IMR-90 (cell line): Measurements from ENCODE around the gene CEP72. TPM values are rescaled to one million over a fixed set of nuclear protein-coding genes. Genes with fewer than 3 reads are reported as not detected.

Experiments used
- ATAC-seq: fragments of 200-7000 bp; cut with Tn5 transposase; 2 replicates; pipeline ENCODE4 v1.9.1; 2020; ENCODE audit warnings: low read depth, mild to moderate bottlenecking, moderate library complexity
- BruUV-seq: library from RNA; stranded (reverse); fragments of 400-500 nt; replicated peaks from 2 replicates; lab custom pipeline; 2021; lab: Mats Ljungman, UMichigan
- CTCF ChIA-PET: fragments of 300-600 bp; formaldehyde crosslinking; extraction: SDS; loops from one replicate; lab custom pipeline; 2021; ENCODE audit warnings: antibody characterized with exemption; lab: Yijun Ruan, JAX
- POLR2A ChIA-PET: fragments of 300-600 bp; sonication (Branson Sonifier 250); formaldehyde crosslinking; loops from one replicate; lab custom pipeline; 2022; ENCODE audit warnings: antibody characterized with exemption; ENCODE audit not compliant: unreplicated experiment; lab: Charles Lee
- DNase-seq: peaks from one replicate; pipeline ENCODE4 v3.0.0; 2013
- H2AFZ ChIP-seq: replicated peaks from 2 replicates; pipeline ENCODE3; 2013; ENCODE audit warnings: low read length, mild to moderate bottlenecking; ENCODE audit not compliant: poor library complexity
- H2AK5ac ChIP-seq: 2 replicates; pipeline ENCODE4 v1.6.1; 2013; ENCODE audit warnings: low read depth, low read length, inconsistent platforms
- H2AK9ac ChIP-seq: replicated peaks from 2 replicates; pipeline ENCODE3; 2013; ENCODE audit warnings: mild to moderate bottlenecking, low read depth, low read length, moderate library complexity; ENCODE audit not compliant: poor library complexity
- H2BK120ac ChIP-seq: 2 replicates; pipeline ENCODE4 v1.6.1; 2013; ENCODE audit warnings: low read depth, low read length, inconsistent platforms
- H2BK15ac ChIP-seq: 3 replicates; pipeline ENCODE4 v1.6.1; 2013; ENCODE audit warnings: low read depth, low read length, inconsistent platforms
- H2BK20ac ChIP-seq: 2 replicates; pipeline ENCODE4 v1.6.1; 2013; ENCODE audit warnings: low read depth, mild to moderate bottlenecking, inconsistent platforms, low read length, moderate library complexity
- H2BK5ac ChIP-seq: 2 replicates; pipeline ENCODE4 v1.6.1; 2013; ENCODE audit warnings: mild to moderate bottlenecking, low read depth, low read length, inconsistent platforms; ENCODE audit not compliant: poor library complexity, severe bottlenecking
- H3K14ac ChIP-seq: replicated peaks from 2 replicates; pipeline ENCODE4 v1.6.1; 2013; ENCODE audit warnings: low read depth, low read length, inconsistent platforms
- H3K18ac ChIP-seq: 2 replicates; pipeline ENCODE4 v1.6.1; 2013; ENCODE audit warnings: low read depth, low read length, control low read depth
- H3K23ac ChIP-seq: 2 replicates; pipeline ENCODE4 v1.6.1; 2013; ENCODE audit warnings: low read depth, low read length, inconsistent platforms
- H3K27ac ChIP-seq: 2 replicates; pipeline ENCODE4 v1.5.1; 2013; ENCODE audit warnings: mild to moderate bottlenecking, control low read depth, low read length; ENCODE audit not compliant: insufficient read depth
- H3K27me3 ChIP-seq: 2 replicates; pipeline ENCODE4 v1.6.1; 2013; ENCODE audit warnings: low read length; ENCODE audit not compliant: control insufficient read depth, insufficient read depth
- H3K36me3 ChIP-seq: 2 replicates; pipeline ENCODE4 v1.6.1; 2013; ENCODE audit warnings: low read length, mixed read lengths; ENCODE audit not compliant: control insufficient read depth, insufficient read depth
- H3K4ac ChIP-seq: 2 replicates; pipeline ENCODE4 v1.6.1; 2013; ENCODE audit warnings: low read depth, low read length, inconsistent platforms
- H3K4me1 ChIP-seq: 2 replicates; pipeline ENCODE4 v1.6.1; 2013; ENCODE audit warnings: low read length, mixed read lengths; ENCODE audit not compliant: control insufficient read depth, insufficient read depth
- H3K4me2 ChIP-seq: 2 replicates; pipeline ENCODE4 v1.6.1; 2013; ENCODE audit warnings: low read depth, mild to moderate bottlenecking, control low read depth, low read length, moderate library complexity
- H3K4me3 ChIP-seq: 2 replicates; pipeline ENCODE4 v1.5.1; 2013; ENCODE audit warnings: low read depth, mild to moderate bottlenecking, control low read depth, low read length, moderate library complexity; ENCODE audit not compliant: insufficient read depth
- H3K56ac ChIP-seq: 2 replicates; pipeline ENCODE4 v1.6.1; 2013; ENCODE audit warnings: low read length, inconsistent platforms; ENCODE audit not compliant: insufficient read depth; ENCODE audit errors: extremely low read depth
- H3K79me1 ChIP-seq, 2 experiments: 2 replicates each; pipeline ENCODE4 v1.6.1; 2013; ENCODE audit warnings: low read length in 2 of 2, inconsistent platforms in 1 of 2, low read depth in 1 of 2
- H3K9ac ChIP-seq: 2 replicates; pipeline ENCODE4 v1.6.1; 2013; ENCODE audit warnings: low read depth, low read length, control low read depth
- H3K9me1 ChIP-seq: 2 replicates; pipeline ENCODE4 v1.6.1; 2013; ENCODE audit warnings: low read length, inconsistent platforms; ENCODE audit not compliant: insufficient read depth
- H3K9me3 ChIP-seq: 2 replicates; pipeline ENCODE4 v1.6.1; 2013; ENCODE audit warnings: low read length; ENCODE audit not compliant: control insufficient read depth, insufficient read depth
- H4K20me1 ChIP-seq: 2 replicates; pipeline ENCODE4 v1.6.1; 2013; ENCODE audit warnings: low read length, inconsistent platforms; ENCODE audit not compliant: insufficient read depth
- H4K5ac ChIP-seq: 2 replicates; pipeline ENCODE4 v1.6.1; 2013; ENCODE audit warnings: mild to moderate bottlenecking, low read depth, low read length, control low read depth
- H4K8ac ChIP-seq, 2 experiments: 2 replicates each; pipeline ENCODE4 v1.6.1; 2013; ENCODE audit warnings: low read depth in 2 of 2, low read length in 2 of 2, control low read depth in 1 of 2, inconsistent platforms in 1 of 2
- H4K91ac ChIP-seq: 2 replicates; pipeline ENCODE4 v1.6.1; 2013; ENCODE audit warnings: low read depth, low read length, inconsistent platforms; ENCODE audit not compliant: insufficient read depth
- ELK1 ChIP-seq: fragments of 150-350 bp; IDR thresholded peaks from 2 replicates; pipeline ENCODE4 v1.6.1; 2016; ENCODE audit warnings: low read depth, mild to moderate bottlenecking, low read length, moderate library complexity, borderline replicate concordance
- FOS ChIP-seq: fragments of 150-350 bp; IDR thresholded peaks from 2 replicates; pipeline ENCODE4 v1.6.1; 2016; ENCODE audit warnings: low read depth, low read length
- MAFK ChIP-seq: IDR thresholded peaks from 2 replicates; pipeline ENCODE4 v1.6.1; 2012; ENCODE audit warnings: low read depth, low read length, improper control_type of control experiment
- POLR2A ChIP-seq: IDR thresholded peaks from 2 replicates; pipeline ENCODE4 v1.6.1; 2012; ENCODE audit warnings: mild to moderate bottlenecking, low read depth, low read length
- WGBS, 2 experiments: methylation state at CpG; one replicate each; pipeline versions ENCODE4 v1.1.5 to v1.1.7; 2013; ENCODE audit warnings: missing lambda C conversion rate in 2 of 2; ENCODE audit not compliant: insufficient read length in 1 of 2; ENCODE audit errors: extremely low coverage in 2 of 2; 5-methylcytosine and 5-hydroxymethylcytosine counted together
- dilution Hi-C: fragments of 300-500 bp; cut with HindIII; formaldehyde crosslinking; loops from one replicate; pipeline ENCODE4 v1.14.3; 2018; ENCODE audit warnings: low sequenced_read_pairs; ENCODE audit not compliant: unreplicated experiment
- in situ Hi-C: fragments of 300-500 bp; cut with MboI; formaldehyde crosslinking; loops from 3 replicates; pipeline ENCODE4 v1.14.3; 2019; ENCODE audit warnings: low sequenced_read_pairs, inconsistent platforms, mixed read lengths
- intact Hi-C: fragments of 100-400 bp; cut with micrococcal nuclease; formaldehyde crosslinking; loops from 2 replicates; pipeline ENCODE4 v1.10.0; 2022
- polyA plus RNA-seq, 3 experiments: library from polyadenylated mRNA; depleted of rRNA; stranded (reverse); fragments of >200 nt; gene quantifications; 2 replicates each; pipeline ENCODE4 v1.2.3, GENCODE V29; 2012; ENCODE audit warnings: low replicate concordance in 1 of 3
- total RNA-seq: library from RNA; depleted of rRNA; stranded (reverse); fragments of >200 nt; gene quantifications from 2 replicates; pipeline ENCODE4 v1.2.3, GENCODE V29; 2012

The CEP72 gene
- total and polyA plus RNA-seq, 2 of the 4 experiments (the other 2 are of a cell fraction) = 2.9 to 4.3 TPM

GRCh38 chr5:588406-588995 lies 23.6 kb upstream of the CEP72 start:
- no peak overlapping the region for H4K91ac ChIP-seq
- ChIA-PET CTCF (no interaction called here), POLR2A (no interaction called here)
- H3K27me3 ChIP-seq = peaks cover 17% of the 10 kb centered on the region
- no peak overlapping the region for H2BK15ac ChIP-seq
- no peak overlapping the region for H3K4me2 ChIP-seq
- no peak overlapping the region for H3K27ac ChIP-seq
- H2AK9ac ChIP-seq = no peak overlapping the region
- no peak overlapping the region for H2BK120ac ChIP-seq
- no peak overlapping the region for H3K18ac ChIP-seq
- intact Hi-C loops (no loop called here), dilution Hi-C loops (no loop called here), in situ Hi-C loops (no loop called here)
- H2AFZ ChIP-seq = no peak overlapping the region
- TF ChIP-seq FOS (no peak), POLR2A (no peak), MAFK (no peak), ELK1 (no peak)
- no peaks in the 10 kb centered on the region for H3K9me3 ChIP-seq
- H3K56ac ChIP-seq = no peak overlapping the region
- H3K14ac ChIP-seq = no peak overlapping the region
- no peaks in the 10 kb centered on the region for H3K36me3 ChIP-seq
- H4K5ac ChIP-seq = no peak overlapping the region
- no peaks in the 10 kb centered on the region for H3K4me1 ChIP-seq
- H3K79me1 ChIP-seq = no peaks in the 10 kb centered on the region
- no peak overlapping the region for H3K9ac ChIP-seq
- H3K9me1 ChIP-seq = no peaks in the 10 kb centered on the region; the same call in 1 of the 2 replicates
- H2AK5ac ChIP-seq = no peak overlapping the region
- no peaks in the 10 kb centered on the region for H4K20me1 ChIP-seq
- WGBS, 2 experiments = 87% methylated on average over 4 of the region's 11 CpGs; no CpG with 5 or more reads in 1 of the 2 experiments
- H2BK5ac ChIP-seq = no peak overlapping the region
- H3K4me3 ChIP-seq = no peak overlapping the region
- DNase-seq = no peak
- no peak overlapping the region for H4K8ac ChIP-seq
- no peak overlapping the region for H3K23ac ChIP-seq
- no peak overlapping the region for H2BK20ac ChIP-seq
- no TSS peak for BruUV-seq
- H3K4ac ChIP-seq = no peak overlapping the region
- ATAC-seq = no peak
